ENCODE results near the gene SELP. TPM values are rescaled to one million over a fixed set of nuclear protein-coding genes. Genes with fewer than 3 reads are reported as not detected.

The SELP gene
- polyA plus RNA-seq, 6 donors from 2014 or later = 0.27 to 3.5 (median 1.6) TPM; not detected in 1

- Mint-ChIP-seq H3K4me3 (no peak overlapping the region), H3K9me3 (peaks cover 0 to 2% (median 0%) of the 10 kb centered on the region in 7 donors), H3K27me3 (no peaks in the 10 kb centered on the region), H3K27ac (peak overlapping the region in 3 of 6 donors; percentile 15 to 78 (median 29)), H3K36me3 (peaks cover 0 to 5% of the 10 kb centered on the region in 2 donors), H3K4me1 (peaks cover 12 to 27% (median 24%) of the 10 kb centered on the region in 3 donors)
- ATAC-seq (ENCODE audit: low read depth in 2 of 2) (no peak), DNase-seq (no peak)
These were observed 19.8 kb downstream of the SELP start for GRCh38 chr1:169610108-169610507.

GRCh38 chr1:169608226-169608625 lies 21.7 kb downstream of the SELP start:
- DNase-seq (no peak), ATAC-seq (ENCODE audit: low read depth in 2 of 2) (no peak)
- H3K9me3 Mint-ChIP-seq = peaks cover 0 to 2% (median 0%) of the 10 kb centered on the region in 7 donors
- peak overlapping the region in 1 of 6 donors; percentile 14 for H3K27ac Mint-ChIP-seq
- H3K36me3 Mint-ChIP-seq = peaks cover 0 to 2% of the 10 kb centered on the region in 2 donors
- H3K27me3 Mint-ChIP-seq = no peaks in the 10 kb centered on the region
- H3K4me1 Mint-ChIP-seq = peaks cover 23 to 43% (median 41%) of the 10 kb centered on the region in 3 donors
- no peak overlapping the region for H3K4me3 Mint-ChIP-seq

- peaks cover 0 to 2% (median 0%) of the 10 kb centered on the region in 7 donors for H3K9me3 Mint-ChIP-seq
- DNase-seq (peak; percentile 47), ATAC-seq (ENCODE audit: low read depth in 2 of 2) (peak; percentile 80)
- H3K27ac Mint-ChIP-seq = peak overlapping the region; percentile 68 to 94 (median 90)
- no peaks in the 10 kb centered on the region for H3K36me3 Mint-ChIP-seq
- H3K4me1 Mint-ChIP-seq = peaks cover 45 to 69% (median 68%) of the 10 kb centered on the region in 3 donors
- H3K4me3 Mint-ChIP-seq = peak overlapping the region in 7 of 8 donors; percentile 28 to 82 (median 60)
- H3K27me3 Mint-ChIP-seq = no peaks in the 10 kb centered on the region
These were observed 25.0 kb downstream of the SELP start for GRCh38 chr1:169604781-169605560.

- Mint-ChIP-seq H3K27ac (peak overlapping the region; percentile 7 to 93 (median 74)), H3K9me3 (no peaks in the 10 kb centered on the region), H3K4me1 (peaks cover 37 to 56% (median 48%) of the 10 kb centered on the region in 3 donors), H3K36me3 (no peaks in the 10 kb centered on the region), H3K4me3 (peak overlapping the region in 2 of 8 donors; percentile 40 to 45), H3K27me3 (peaks cover 0 to 6% (median 0%) of the 10 kb centered on the region in 3 donors)
- ATAC-seq (ENCODE audit: low read depth in 2 of 2) (peak in 1 of 2 donors; percentile 27), DNase-seq (peak; percentile 36)
These were observed 28.6 kb downstream of the SELP start for GRCh38 chr1:169601096-169601881.

- DNase-seq (no peak), ATAC-seq (ENCODE audit: low read depth in 2 of 2) (no peak)
- Mint-ChIP-seq H3K4me3 (no peak overlapping the region), H3K27me3 (peaks cover 0 to 8% (median 6%) of the 10 kb centered on the region in 3 donors), H3K36me3 (no peaks in the 10 kb centered on the region), H3K9me3 (no peaks in the 10 kb centered on the region), H3K4me1 (peaks cover 4 to 12% (median 9%) of the 10 kb centered on the region in 3 donors), H3K27ac (no peak overlapping the region)
These were observed 33.9 kb downstream of the SELP start for GRCh38 chr1:169595764-169596711.

- no peak for DNase-seq
- H3K4me3 Mint-ChIP-seq = no peak overlapping the region
These were observed 35.5 kb downstream of the SELP start for GRCh38 chr1:169594391-169594790.

GRCh38 chr1:169590932-169591331 lies 39.0 kb downstream of the SELP start:
- no peak for DNase-seq
- Mint-ChIP-seq H3K4me3 (no peak overlapping the region), H3K27me3 (peaks cover 0 to 20% (median 7%) of the 10 kb centered on the region in 3 donors), H3K36me3 (no peaks in the 10 kb centered on the region), H3K27ac (no peak overlapping the region), H3K9me3 (no peaks in the 10 kb centered on the region), H3K4me1 (peaks cover 7 to 13% (median 8%) of the 10 kb centered on the region in 3 donors)
- no peak for ATAC-seq (ENCODE audit: low read depth in 2 of 2)

More at GRCh38 chr1:169594391-169594790, 35.5 kb downstream of the SELP start:
- H3K4me1 Mint-ChIP-seq = peaks cover 0 to 6% (median 3%) of the 10 kb centered on the region in 3 donors
- H3K36me3 Mint-ChIP-seq = no peaks in the 10 kb centered on the region
- no peak overlapping the region for H3K27ac Mint-ChIP-seq
- peaks cover 0 to 13% (median 6%) of the 10 kb centered on the region in 3 donors for H3K27me3 Mint-ChIP-seq
- H3K9me3 Mint-ChIP-seq = no peaks in the 10 kb centered on the region
- no peak for ATAC-seq (ENCODE audit: low read depth in 2 of 2)

- no peak for DNase-seq
- no peak overlapping the region for H3K4me3 Mint-ChIP-seq
- H3K4me1 Mint-ChIP-seq = peaks cover 4 to 9% (median 8%) of the 10 kb centered on the region in 3 donors
These were observed 41.0 kb downstream of the SELP start for GRCh38 chr1:169588785-169589485.

GRCh38 chr1:169588112-169588511 lies 41.8 kb downstream of the SELP start:
- ATAC-seq (ENCODE audit: low read depth in 2 of 2) = no peak
- Mint-ChIP-seq H3K27ac (no peak overlapping the region), H3K36me3 (no peaks in the 10 kb centered on the region), H3K4me1 (peaks cover 4 to 8% (median 7%) of the 10 kb centered on the region in 3 donors), H3K4me3 (no peak overlapping the region), H3K9me3 (no peaks in the 10 kb centered on the region), H3K27me3 (peaks cover 9 to 31% (median 18%) of the 10 kb centered on the region in 3 donors)
- no peak for DNase-seq

More at GRCh38 chr1:169588785-169589485, 41.0 kb downstream of the SELP start:
- no peak for ATAC-seq (ENCODE audit: low read depth in 2 of 2)
- Mint-ChIP-seq H3K36me3 (no peaks in the 10 kb centered on the region), H3K27ac (no peak overlapping the region), H3K9me3 (no peaks in the 10 kb centered on the region), H3K27me3 (peaks cover under 1 to 31% (median 13%) of the 10 kb centered on the region in 3 donors)

- H3K27ac Mint-ChIP-seq = peak within 1 kb of the TSS in 1 of 6 donors; percentile 43
- no peaks in the 10 kb centered on the region for H3K36me3 Mint-ChIP-seq
- ATAC-seq (ENCODE audit: low read depth in 2 of 2) (peak; percentile 97 to 99), DNase-seq (peak; percentile 52)
- H3K4me1 Mint-ChIP-seq = peaks cover 4 to 8% (median 7%) of the 10 kb centered on the region in 3 donors
- H3K27me3 Mint-ChIP-seq = peaks cover 13 to 24% (median 18%) of the 10 kb centered on the region in 3 donors
- H3K9me3 Mint-ChIP-seq = no peaks in the 10 kb centered on the region
- peak within 1 kb of the TSS in 7 of 8 donors; percentile 20 to 73 (median 49) for H3K4me3 Mint-ChIP-seq
These were observed 43.3 kb downstream of the SELP start, which contains the start of gene F5 for GRCh38 chr1:169586395-169587255. F5 (minus strand) TSS chr1:169586481; CDS start chr1:169586386, 95 bp downstream.

- peak overlapping the region in 1 of 6 donors; percentile 43 for H3K27ac Mint-ChIP-seq
- no peaks in the 10 kb centered on the region for H3K36me3 Mint-ChIP-seq
- peaks cover 4 to 8% (median 7%) of the 10 kb centered on the region in 3 donors for H3K4me1 Mint-ChIP-seq
- ATAC-seq (ENCODE audit: low read depth in 2 of 2) (peak; percentile 37 to 43), DNase-seq (no peak)
- no peaks in the 10 kb centered on the region for H3K9me3 Mint-ChIP-seq
- H3K27me3 Mint-ChIP-seq = peaks cover 13 to 24% (median 18%) of the 10 kb centered on the region in 3 donors
- peak overlapping the region in 7 of 8 donors; percentile 20 to 73 (median 49) for H3K4me3 Mint-ChIP-seq
These were observed 43.9 kb downstream of the SELP start for GRCh38 chr1:169586067-169586394.
